Measurements from ENCODE around the gene CDK8.
"Not testable (repeated sequence)": the region's sequence is repeated elsewhere in the genome, so short reads cannot be mapped to it uniquely, and the experiment has no call there.

CDK8 gene

DNA sequence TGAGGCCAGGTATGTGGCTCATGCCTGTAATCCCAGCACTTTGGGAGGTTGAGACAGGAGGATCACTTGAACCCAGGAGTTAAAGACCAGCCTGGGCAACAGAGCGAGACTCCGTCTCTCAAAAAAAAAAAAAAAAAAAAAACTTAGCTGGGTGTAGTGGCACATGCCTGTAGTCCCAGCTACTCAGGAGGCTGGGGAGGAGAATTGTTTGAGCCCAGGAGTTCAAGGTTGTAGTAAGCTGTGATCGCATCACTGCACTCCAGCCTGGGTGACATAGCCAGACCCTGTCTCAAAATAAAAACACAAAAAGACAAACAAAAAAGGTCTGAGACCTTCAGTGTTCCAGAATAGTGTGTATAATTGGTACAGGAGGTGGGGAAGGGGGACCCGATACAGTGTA, 1.9 kb upstream of the CDK8 start:
- in situ Hi-C loops (cut with MboI; ENCODE audit: low sequenced_read_pairs) = not testable (repeated sequence)

DNA sequence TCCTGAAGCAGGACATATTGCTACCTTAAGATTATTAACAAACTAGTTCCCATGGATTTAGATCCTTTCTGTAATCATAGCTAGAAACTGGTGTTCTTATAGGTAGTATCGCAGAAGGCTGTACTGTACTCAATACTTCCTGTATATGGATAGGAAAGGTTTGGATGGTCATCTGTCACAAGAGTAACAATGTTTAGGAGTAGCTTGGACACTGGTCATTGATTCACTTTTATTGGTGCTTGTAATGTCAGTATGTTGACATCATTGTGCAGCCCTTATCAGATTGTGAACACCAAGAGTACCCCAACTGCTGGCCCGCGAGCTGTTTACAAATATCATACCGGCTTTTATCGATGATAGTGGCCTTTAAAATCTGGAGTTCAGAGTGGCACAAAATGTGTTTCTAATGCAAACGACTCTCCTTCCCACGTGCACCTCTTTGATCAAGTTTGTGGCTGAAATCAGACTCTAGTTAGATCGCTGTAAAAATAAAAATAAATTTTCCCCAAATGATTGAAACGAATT, 605 bp upstream of the CDK8 start:
- in situ Hi-C loops (cut with MboI; ENCODE audit: low sequenced_read_pairs) = no loop called here

DNA sequence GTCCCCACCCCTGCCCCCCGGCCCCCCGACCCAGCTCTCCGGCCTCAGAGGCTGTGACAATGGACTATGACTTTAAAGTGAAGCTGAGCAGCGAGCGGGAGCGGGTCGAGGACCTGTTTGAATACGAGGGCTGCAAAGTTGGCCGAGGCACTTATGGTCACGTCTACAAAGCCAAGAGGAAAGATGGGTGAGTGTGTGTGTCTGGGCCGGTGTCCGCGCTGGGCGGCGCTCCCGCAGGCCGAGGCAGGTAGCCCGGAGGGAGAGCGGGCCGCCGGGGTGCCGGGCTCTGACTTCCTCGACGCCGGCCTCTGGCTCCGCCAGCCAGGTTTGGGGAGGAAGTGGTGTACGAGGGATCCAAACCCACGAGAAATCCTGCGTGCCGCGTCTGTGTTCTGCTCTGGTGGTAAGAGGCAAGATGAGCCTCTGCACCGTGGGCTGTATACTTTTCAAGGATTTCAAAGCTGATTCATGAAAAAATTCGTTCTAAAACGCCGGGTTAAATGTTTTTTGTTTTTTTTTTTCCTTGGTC, 718 bp downstream of the CDK8 start:
- in situ Hi-C loops (cut with MboI; ENCODE audit: low sequenced_read_pairs) = no loop called here

DNA sequence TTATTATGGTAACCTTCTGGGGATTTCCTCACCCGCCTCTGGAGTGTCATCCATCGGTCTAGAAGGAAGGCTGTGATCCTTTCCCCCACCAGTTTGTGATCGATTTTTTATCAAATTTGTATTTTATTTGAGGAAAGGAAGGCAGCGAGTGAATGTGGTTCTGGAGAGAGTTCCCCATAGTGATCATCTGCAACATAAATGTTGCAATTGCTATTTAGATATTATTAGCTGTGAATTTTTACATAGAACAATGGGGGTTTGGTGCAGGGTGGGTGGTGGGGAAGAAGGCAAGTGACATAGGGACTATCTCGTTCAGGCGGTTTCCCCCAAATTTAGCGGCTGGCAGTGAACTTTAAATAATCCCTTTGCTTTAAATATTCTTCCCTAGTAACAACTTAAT, 1.2 kb downstream of the CDK8 start:
- in situ Hi-C loops (cut with MboI; ENCODE audit: low sequenced_read_pairs) = no loop called here

DNA sequence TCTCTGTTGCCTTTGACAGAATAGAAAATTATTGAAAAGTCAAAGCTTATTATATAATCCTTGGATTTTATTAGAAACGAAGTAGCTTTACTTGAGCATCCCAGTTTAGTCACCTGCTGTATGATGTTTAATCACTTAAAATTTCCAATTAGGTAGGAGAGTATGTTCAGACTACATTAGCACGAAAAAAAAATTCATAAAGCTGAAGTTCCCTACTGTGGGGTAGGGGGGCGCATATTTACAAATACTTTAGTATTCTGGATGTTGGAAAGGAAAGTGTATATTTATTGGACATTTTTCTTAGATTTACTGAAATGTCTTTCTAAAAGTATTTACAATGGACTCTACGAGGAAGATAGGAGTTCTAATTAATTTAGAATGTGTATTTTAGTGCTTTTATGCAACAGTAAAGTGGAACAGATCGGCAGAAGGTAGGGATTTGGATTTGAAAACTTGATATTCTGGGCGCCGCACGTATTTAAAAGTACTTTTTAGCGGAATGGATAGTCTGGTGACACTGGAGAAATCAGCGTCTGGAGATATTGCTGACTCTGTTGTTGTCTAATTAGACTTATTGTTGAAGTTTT, 1.9 kb downstream of the CDK8 start:
- in situ Hi-C loops (cut with MboI; ENCODE audit: low sequenced_read_pairs) = no loop called here

DNA sequence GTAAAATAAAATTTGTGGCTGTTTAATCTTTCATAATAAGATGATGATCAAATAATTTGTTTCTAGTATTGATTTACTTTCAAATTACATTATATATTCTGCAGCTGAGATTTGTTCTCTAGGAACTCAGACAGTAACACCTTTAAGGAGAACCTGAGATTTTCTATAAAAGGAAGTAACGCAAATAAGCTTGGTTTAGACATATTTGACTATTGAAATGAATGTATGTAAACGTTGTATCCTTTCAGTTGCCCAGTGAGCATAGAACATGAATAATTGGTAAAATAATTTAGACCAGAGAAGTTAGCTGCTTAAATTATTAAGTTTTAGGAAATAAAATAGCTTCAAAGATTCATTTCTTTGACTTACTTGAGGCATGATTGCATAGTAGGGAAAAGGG, 3.1 kb downstream of the CDK8 start:
- in situ Hi-C loops (cut with MboI; ENCODE audit: low sequenced_read_pairs) = no loop called here

DNA sequence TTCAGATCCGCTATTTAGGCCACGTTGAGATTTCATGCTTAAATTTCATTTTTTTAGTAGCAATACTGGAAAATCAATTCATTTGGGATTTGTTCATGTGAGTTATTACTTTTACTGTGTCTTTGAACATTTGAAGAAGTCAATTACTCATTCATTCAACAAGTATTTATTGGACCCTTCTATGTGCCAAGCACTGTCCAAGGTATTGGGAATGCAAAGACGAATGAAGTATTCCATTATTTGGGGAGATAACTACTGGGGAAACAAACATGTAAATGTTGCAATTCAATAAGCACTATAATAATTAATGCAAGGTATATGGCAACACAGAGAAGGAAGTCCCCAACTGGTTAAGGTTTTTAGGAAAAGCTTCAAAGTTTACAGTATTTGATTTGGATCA, 5.7 kb downstream of the CDK8 start:
- in situ Hi-C loops (cut with MboI; ENCODE audit: low sequenced_read_pairs) = no loop called here

DNA sequence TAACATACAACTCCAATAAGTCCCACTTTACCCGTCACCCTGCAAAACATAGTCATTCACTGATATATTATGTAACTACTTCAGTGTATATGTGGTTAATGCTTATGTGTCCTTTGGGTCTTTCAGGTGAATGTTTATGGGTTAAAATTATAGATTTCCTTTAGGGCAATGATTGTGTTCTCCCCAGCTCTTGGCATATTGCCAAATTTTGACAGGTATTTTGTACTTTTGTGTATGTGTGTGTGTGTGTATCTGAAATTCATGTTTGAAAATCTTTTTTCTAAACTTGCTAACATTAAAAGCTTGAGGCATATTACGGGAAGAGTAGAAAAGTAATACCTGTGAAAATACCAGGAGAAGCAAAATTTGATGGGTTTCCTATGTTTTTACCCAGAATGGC, 8.2 kb downstream of the CDK8 start:
- in situ Hi-C loops (cut with MboI; ENCODE audit: low sequenced_read_pairs) = no loop called here

DNA sequence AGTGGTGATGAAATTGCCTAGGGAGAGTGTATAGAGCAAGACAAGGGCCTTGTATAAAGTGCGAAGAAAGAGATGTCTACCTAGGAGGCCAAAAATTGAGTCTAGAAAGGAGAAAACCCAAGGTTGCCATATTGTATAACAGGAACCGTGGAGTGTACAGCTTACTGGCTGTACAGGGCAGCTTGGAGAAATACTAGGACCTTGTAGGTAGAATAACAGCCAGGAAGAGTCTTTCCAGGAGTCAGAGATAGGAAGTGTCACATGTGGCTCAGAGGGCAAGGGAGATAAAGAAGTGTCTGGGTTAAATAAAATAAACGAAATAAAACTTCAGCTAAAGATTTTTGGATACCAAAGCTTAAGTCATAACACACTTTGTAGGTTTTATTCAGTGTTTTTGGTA, 12.4 kb downstream of the CDK8 start:
- in situ Hi-C loops (cut with MboI; ENCODE audit: low sequenced_read_pairs) = no loop called here

DNA sequence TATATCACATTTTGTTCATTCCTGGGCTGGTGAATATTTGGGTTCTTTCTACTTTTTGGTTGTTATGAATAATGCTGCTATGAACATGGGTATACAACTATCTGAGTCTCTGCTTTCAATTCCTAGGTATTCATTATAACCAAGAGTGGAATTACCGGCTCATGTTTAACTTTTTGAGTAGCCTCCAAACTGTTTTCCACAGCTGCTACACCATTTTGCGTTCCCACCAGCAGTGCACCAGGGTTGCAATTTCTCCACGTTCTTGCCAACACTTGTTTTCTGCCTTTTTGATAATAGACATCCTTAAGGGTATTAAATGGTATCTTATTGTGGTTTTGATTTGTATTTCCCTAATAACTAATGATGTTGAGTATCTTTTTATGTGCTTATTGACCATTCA, 16.8 kb downstream of the CDK8 start:
- in situ Hi-C loops (cut with MboI; ENCODE audit: low sequenced_read_pairs) = no loop called here

DNA sequence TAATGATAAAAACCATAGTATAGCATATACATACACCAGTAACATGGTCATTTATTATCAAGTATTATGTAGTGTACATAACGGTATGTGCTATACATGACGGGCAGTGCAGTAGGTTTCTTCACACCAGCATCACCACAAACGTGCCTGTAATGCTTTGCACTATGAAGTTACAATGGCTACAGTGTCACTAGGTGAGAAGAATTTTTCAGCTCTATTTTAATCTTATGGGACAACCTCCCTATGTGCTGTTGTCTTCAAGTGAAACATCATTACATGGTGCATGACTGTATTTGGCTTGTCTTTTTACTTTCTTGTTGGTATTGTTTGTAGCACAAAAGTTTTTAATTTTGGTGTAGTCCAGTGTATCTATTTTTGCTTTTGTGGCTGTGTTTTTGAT, 18.7 kb downstream of the CDK8 start:
- in situ Hi-C loops (cut with MboI; ENCODE audit: low sequenced_read_pairs) = no loop called here

DNA sequence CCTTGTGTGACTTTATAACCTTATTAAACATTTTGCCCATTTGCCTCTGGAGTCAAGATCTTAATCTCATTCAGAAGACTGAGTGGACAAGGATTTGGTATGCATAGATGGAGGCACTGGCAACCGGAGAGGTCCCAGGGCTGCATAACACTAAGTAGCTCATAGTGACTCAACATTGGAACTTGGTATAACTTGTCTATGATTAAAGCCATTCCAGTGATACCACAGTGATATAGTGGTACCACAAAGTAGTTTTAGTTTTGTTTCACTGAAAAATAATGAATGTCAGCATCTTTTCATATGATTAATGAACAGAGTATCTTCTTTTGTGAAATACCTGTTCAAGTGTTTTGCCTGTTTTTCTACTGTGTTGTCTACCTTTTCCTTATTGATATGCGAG, 26.4 kb downstream of the CDK8 start:
- in situ Hi-C loops (cut with MboI; ENCODE audit: low sequenced_read_pairs) = no loop called here

DNA sequence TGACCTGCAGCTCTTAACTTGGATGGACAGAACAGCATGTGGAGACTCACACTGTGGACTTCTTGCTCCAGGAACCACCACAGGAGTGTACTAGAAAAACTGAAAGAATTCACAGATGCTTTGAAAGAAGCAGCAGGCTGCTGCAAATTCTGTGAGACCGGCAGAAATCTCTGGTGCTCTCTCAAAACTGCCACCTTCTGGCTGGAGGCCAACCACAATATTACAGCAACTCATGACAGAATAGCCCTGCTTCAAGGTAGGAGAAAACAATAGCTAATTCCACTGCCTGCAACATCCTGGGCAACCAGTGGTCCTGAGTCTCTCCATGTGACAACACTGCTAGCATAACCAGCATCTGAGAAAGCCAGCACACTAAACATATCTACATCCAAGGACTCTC, 26.9 kb downstream of the CDK8 start:
- in situ Hi-C loops (cut with MboI; ENCODE audit: low sequenced_read_pairs) = no loop called here

DNA sequence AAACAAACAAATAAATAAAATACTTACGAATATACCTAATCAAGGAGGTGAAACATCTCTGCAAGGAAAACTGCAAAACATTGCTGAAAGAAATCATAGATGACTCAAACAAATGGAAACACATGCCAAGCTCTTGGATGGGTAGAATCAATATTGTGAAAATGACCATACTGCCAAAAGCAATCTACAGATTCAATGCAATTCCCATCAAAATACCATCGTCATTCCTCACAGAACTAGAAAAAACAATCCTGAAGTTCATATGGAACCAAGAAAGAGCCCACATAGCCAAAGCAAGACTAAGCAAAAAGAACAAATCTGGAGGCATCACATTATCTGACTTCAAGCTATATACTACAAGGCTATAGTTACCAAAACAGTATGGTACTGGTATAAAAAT, 32.0 kb downstream of the CDK8 start:
- in situ Hi-C loops (cut with MboI; ENCODE audit: low sequenced_read_pairs) = not testable (repeated sequence)

DNA sequence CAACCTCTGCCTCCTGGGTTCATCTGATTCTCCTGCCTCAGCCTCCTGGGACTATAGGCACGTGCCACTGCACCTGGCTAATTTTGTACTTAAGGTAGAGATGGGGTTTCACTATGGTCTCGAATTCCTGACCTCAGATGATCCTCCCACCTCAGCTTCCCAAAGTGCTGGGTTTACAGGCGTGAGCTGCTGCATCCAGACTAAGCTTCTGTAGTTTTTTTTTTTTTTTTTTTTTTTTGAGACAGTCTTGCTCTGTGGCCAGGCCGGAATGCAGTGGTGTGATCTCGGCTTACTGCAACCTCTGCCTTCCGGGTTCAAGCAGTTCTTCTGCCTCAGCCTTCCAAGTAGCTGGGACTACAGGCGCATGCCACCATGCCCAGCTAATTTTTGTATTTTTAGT, 34.9 kb downstream of the CDK8 start:
- in situ Hi-C loops (cut with MboI; ENCODE audit: low sequenced_read_pairs) = not testable (repeated sequence)

DNA sequence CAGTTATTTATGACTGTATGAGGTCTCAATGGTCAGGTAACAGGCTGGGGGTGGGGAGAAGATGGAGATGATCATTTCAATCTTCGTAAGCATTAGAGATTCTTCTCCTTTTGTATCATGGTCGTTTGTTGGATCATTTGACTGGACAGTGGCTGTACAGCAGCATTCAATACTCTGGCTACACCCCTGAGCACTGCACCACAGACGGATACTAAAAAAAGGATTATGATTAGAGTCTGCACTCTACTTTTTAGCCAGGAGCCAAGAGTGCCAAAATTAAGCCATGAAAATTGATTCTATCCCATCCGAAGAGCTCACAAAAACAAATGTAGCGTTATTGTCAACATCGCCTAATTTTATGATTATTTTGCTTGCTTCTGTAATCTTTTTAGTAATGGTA, 41.9 kb downstream of the CDK8 start:
- in situ Hi-C loops (cut with MboI; ENCODE audit: low sequenced_read_pairs) = no loop called here

DNA sequence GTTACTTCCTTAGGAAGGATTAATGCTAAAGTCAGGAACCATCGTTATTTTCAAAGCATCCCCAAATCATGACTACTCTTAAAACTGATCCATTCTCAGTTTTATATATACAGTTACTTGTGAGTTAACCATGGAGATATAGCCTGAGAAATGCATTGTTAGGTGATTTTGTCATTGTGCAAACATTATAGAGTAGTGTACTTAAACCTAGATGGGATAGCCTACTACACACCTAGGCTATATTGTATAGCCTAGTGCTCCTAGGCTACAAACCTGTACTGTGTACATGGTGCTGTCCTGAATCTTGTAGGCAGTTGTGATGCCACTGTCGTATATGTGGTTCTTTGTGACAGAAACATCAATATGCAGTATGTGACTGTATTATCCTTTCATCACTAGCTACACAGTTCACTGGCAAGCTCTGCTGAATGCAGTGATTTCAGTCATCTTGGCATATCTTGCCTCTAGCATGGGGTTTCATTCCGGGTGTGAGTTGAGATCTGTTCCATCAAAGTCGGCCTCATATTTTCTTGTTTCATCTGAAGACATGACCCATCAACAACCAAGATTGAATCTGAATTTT, 45.3 kb downstream of the CDK8 start:
- in situ Hi-C loops (cut with MboI; ENCODE audit: low sequenced_read_pairs) = no loop called here

DNA sequence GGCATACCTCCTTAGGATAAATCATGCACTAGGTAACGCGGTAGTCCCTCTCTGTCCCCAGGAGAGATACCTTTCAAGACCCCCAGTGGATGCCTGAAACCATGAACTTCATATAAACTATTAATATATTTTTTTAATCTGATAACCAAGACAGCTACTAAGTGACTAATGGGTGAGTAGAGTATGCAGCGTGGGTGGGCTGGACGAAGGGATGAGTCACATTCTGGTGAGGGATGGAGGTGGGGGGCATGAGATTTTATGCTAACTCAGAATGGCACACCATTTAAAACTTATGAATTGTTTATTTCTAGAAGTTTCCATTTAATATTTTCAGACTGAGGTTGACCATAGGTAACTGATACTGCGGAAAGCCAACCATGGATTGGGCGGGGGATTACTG, 46.2 kb downstream of the CDK8 start:
- in situ Hi-C loops (cut with MboI; ENCODE audit: low sequenced_read_pairs) = no loop called here

DNA sequence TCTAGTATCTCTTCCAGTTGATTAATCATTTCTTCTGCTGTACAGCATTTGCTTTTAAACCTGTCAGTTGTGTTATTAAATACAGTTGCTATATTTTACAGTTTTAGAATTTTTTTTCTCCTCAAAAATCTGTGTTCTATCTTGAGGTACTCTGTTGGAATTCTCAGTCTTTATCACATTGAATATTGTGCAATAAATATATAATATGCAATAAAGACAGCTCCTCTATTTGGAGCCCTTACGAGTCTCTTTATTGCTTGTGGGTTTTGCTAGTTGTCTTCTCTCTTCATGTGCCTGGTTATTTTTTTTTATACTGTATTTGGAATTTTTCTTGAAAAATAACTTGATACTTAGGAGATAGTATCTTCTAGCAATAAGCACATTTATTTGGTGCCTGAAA, 51.7 kb downstream of the CDK8 start:
- in situ Hi-C loops (cut with MboI; ENCODE audit: low sequenced_read_pairs) = no loop called here

DNA sequence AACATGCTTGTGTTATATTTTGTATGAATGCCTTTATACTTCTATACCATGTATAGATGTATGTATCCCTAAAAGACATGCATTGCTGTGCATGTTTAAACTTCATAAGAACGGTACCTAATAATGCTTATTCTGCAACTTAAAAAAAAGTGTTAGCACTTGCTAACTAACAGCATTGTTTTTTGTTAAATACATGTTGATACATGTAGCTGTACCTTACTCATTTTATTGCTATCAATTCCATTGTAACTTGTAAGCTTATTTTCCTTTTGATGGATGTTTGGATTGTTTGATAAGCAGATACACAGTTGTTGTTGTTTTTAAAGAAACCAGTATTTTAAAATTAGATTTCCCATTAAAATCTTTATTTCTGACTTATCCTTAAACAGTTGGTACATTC, 53.8 kb downstream of the CDK8 start:
- in situ Hi-C loops (cut with MboI; ENCODE audit: low sequenced_read_pairs) = no loop called here

DNA sequence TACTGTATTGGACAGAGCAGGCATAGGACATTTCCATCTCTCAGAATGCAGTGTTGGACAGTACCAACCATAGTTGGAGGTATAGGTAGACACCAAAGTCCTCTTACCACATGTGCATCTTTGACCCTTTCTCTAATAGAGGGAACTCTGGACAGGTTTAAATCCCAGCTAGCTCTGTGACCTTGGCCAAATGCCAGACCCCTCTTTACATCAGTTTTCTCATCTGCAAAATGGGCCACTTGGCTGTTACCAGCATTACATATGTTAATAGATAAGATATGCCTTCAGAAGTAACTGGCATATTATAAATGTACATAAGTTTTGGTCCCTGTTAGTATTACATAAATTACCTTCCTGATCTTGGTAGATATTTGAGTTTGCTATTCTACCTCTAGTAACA, 54.3 kb downstream of the CDK8 start:
- in situ Hi-C loops (cut with MboI; ENCODE audit: low sequenced_read_pairs) = no loop called here

DNA sequence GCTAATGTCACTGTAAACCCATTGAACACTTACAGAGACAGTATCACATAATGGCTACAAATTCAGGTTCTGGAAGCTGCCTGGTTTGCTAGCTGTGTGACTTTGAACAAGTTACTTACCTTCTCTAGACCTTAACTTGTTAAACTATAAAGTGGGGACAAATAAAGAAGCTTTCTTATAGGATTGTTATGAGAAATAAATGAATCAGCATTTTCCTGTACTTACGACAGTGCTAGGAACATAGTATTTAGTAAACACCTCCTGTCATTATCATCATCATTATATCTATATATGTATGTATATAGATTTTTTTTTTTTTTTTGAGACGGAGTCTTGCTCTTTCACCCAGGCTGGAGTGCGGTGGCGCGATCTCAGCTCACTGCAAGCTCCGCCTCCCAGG, 54.9 kb downstream of the CDK8 start:
- in situ Hi-C loops (cut with MboI; ENCODE audit: low sequenced_read_pairs) = no loop called here

DNA sequence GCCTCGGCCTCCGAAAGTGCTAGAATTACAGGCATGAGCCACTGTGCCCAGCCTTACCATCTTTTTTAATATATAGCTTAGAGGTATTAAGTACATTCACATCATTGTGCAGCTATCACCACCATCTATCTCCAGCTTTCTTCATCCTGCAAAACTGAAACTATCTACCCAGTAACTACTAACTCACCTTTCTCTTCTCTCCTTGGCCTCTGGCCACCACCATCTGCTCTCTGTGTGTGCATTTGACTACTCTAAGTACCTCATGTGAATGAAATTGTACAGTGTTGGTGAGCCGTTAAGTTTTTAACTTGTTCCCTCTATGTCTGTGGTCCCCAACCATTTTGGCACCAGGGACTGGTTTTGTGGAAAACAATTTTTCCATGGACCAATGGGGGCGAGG, 56.1 kb downstream of the CDK8 start:
- in situ Hi-C loops (cut with MboI; ENCODE audit: low sequenced_read_pairs) = no loop called here
